Stimulated activated CD8-positive, alpha-beta memory T cell treated with anti-CD3 and anti-CD28 coated beads, Interleukin-7, amount 100 ng/mL, for 48 hours (primary cell): ENCODE measurements around the gene EREG.

Experiments used
- DNase-seq, 2 donors: peaks; one replicate each; pipeline ENCODE4 v3.0.0-alpha.2; 2020; ENCODE audit warnings: low read depth in 1 of 2; ENCODE audit errors: extremely low read depth in 1 of 2

EREG gene, protein sequence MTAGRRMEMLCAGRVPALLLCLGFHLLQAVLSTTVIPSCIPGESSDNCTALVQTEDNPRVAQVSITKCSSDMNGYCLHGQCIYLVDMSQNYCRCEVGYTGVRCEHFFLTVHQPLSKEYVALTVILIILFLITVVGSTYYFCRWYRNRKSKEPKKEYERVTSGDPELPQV

DNA sequence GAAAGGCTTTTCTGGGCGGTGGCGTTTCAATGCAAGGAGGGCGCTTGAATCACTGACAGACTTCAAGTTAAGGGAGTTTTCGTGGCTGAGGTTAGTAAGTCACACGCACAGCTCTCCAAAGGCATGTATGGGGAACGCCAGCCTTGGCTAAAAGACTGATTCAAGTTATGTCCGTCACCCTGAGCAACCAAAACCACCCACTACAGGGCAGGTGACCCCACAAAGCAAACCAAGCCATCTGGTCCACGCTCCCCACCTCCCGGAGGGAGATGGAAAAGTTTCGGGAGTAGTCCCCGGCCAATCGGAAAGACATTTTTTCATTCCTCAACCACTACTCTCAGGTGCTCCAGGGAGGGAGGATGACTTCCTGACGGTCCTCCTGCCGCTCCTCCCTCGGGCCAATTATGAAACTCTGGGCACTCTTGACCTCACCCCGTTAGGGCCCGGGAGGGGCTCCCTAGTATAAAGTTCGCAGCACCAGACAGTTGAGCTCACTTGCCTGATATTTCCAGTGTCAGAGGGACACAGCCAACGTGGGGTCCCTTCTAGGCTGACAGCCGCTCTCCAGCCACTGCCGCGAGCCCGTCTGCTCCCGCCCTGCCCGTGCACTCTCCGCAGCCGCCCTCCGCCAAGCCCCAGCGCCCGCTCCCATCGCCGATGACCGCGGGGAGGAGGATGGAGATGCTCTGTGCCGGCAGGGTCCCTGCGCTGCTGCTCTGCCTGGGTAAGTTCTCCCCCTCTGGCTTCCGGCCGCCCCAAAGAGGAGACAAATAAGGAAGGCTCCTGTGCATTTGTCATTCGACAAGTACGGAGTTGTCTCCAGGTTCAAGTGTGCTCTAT is at the start of gene EREG:
EREG (plus strand) TSS at position 494 of the 840 bp plus-strand sequence; CDS start at position 658, 164 bp downstream.
- no peak for DNase-seq

DNA sequence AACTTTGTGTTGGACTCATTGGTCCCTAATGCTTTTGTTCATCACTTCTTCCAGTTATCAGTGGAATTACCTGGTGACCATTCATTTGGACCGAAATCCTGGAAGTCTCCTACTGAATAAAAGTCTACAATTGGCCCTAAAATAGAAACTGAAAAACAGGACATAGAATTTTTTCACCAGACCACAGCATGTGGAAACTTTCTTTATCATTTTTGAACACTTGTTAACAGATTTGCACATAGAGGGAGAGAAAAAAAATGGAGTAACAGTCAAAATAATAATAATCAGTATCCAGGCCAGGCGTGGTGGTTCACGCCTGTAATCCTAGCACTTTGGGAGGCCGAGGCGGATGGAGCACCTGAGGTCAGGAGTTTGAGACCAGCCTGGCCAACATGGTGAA is 49.6 kb upstream of the EREG start:
- DNase-seq: no peak

DNA sequence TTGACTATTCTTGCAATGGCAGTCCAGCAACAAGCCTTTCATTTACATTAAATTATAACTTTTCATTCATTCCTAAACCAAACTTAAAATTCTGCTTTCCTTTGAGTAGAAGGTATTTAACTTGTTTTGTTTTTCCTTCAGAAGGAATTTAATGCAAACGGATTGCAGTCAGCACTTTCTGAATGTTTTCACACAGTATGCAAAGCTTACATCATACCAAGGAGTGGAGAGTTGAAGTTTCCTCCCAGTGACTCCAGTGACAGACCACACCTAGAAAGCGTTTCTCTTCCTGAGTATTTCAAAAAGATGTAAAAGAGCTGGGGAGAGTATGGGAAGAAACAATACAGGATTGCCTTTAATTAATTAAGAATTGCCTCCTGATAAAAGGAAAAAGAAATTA is 48.5 kb upstream of the EREG start:
- DNase-seq: no peak

DNA sequence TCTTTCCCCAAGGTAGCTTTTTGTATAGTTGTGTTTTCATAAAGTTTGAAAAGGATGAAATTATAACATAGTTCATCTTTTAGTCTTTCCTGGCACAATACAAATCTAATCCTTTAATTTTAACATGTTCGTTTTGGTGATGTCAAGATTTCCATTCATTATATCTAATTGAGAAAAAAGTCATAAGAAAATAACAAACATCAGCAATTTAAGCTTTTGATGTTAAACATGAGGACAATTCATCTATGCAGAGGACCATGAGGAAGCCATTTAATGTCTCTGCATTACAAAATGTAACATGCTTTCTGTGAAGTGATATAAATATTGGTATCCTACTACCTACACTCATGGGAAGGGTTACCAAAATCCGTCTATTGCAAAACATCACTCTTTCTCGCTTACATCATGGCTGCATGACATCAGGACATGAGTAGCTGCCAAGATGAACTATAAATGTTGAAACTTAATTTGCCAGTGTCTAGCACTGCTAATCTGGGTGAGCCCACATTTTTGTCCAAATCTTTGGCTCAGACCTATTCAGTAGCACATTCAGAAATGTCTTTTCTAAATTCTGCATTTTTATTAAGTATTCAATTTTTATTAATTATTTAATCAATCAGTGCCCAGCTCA is 47.2 kb upstream of the EREG start:
- DNase-seq: no peak

DNA sequence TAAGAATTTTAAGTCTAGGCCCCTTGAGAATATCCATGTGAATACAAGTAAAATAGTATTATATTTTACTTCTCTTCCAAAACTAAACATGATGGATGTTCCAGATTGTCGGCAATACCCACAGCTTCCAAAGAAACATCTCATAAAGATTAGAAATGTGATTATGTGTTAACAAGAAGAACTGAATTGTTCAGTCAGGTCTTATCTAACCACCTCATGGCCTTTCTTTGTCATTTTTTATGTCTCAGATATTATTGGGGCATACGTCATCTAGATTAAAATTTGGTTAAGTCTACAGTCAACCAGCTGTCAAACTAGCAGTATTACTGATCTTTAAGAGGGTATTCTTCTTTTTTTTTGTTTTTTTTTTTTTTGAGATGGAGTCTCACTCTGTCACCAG is 46.7 kb upstream of the EREG start:
- DNase-seq: no peak

DNA sequence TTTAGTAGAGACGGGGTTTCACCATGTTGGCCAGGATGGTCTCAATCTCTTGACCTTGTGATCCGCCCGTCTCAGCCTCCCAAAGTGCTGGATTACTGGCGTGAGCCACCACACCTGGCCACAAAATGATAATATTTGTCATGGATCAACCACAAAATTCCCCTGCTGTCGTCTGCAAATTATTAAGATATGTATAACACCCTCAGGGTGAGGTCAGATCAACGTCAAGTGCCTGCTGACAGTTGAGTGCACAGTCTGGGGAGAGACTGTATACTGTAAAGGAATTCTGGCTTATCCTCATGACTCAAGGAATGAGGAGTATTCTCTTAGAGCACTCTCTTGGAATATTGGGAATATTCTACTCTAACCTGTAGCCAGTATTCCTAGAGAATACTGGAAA is 45.5 kb upstream of the EREG start:
- DNase-seq: no peak

DNA sequence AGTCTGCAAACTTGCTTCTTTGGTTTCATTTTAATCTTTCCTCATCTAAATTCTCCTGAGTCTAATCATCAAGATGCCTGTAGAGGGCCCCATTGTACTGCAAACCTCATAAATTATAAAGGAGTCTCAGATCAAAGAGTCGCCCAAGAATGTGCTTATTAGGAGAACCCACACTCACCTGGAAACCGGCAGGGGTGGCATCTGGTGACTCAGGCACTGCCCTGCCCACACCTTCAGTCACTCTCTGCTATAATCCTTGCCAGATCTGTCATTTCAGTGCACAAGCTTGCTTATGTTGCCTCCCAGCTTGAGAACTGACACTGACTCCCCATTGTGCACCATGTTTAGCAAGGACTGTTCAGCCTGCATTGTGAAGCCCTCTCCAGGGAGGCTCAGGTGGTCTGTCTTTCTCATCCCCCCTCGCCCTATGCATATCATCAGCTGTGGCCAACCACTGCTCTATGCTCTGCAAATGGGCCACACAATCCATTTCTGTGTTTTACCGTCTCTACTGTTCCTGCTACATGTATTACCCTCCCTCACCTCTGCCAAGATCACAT is 44.3 kb upstream of the EREG start:
- DNase-seq: no peak

DNA sequence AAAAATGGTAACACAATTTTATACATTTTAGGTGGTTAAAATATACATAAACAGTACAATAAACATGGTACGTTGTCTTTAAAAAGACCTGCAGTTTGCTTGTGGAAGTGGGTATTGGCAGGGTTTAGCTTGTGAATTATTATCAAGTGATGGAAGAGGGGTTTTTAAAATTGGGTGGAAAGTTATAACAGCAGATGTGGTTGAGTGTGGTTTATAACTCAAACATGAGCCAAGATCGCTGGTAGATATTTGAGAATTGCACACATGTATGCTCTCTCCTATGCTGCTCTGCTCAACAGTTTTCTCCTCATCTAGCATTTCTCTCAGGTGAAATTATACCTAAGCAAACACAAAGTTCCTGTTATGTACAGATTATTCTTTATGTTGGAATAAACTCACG is 42.6 kb upstream of the EREG start:
- no peak for DNase-seq

DNA sequence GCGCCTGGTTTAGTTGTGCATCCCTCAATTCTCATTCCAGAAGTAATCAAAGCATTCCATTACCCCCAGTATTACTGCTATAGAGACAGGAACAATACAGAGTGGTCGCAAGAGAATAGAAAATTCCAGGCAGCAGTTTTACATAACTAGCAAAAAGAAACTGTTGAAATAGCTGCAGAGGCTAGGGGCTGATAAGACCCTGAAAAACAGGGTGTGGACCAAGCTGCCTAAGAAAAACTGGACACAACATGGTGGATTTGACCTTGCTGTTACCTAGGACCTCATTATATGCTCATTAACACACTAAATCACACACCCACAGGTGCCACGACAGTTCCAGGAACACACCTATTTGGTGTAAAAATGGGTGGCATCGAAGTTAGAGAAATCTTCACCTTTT is 41.3 kb upstream of the EREG start:
- DNase-seq: no peak

DNA sequence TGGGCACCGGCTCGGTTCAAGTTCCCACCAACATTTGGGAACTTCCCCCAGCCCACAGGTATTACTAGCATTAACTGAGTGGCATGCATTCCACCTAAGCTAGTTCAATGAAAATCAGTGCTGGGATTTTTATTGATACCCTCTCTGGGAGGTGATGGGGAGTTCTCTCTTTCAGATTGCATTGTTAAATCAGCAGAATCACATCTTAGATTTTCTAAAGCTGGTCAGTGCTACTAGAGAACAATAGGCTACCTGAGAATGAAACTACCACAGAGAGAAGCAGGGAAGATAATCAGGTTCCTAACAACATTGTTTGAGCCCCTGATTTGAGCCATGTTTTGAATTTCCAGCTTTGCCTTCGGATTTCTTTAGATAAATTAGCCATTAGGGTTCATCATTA is 40.7 kb upstream of the EREG start:
- no peak for DNase-seq

DNA sequence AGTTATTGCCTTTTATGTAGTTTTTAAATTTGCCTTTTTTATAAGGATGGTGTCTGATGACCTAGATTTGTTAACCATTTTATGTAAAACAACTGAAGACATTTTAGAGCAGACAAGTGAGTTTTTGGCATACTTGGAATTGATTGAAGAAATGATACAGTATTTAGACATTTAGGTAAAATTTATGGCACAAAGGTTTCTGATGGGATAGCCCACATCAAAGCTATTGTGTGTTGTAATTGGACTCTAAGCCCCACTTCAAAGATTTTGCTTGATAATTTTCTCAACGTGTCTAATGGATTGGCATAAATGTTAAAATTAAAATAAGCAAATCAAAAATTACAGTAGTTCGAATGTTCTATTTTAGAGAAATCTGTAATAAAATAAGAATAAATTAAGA is 39.1 kb upstream of the EREG start:
- no peak for DNase-seq

DNA sequence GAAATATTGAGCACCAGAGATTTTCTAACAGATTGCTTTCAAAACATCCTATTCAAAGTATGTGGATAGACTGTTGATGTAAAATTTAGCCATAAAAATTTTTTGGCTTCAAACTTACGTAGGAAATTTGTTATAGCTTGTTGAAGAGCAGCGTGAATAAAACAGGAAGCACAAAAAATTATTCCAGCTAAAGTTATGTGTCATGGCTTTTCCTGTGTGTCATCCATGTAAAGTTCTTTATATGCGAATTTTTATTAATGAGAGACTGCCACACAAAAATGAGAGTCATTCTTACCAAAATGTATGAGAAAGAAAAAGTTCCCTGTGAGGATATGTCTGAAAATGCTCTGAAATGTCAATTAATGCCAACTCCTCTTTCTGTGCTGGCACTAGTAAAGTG is 37.2 kb upstream of the EREG start:
- no peak for DNase-seq

DNA sequence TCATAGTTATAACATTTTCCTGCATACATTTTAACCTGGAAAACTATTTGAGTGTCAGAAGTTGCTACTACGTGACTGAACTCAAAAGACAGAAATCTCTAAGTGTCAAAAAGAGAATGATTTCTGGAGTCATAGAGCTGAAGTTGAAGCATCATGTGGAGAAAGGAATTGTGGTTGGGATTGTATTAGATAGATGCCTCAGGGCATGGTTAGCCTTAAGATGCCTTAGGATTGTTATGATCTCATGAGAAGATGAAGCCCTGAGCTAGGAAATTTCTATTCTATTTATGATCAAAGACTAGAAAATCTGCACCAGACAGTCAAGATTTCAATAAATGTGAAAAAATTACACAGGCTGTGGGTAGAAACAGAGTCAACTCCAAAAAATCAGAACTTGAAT is 36.4 kb upstream of the EREG start:
- no peak for DNase-seq

DNA sequence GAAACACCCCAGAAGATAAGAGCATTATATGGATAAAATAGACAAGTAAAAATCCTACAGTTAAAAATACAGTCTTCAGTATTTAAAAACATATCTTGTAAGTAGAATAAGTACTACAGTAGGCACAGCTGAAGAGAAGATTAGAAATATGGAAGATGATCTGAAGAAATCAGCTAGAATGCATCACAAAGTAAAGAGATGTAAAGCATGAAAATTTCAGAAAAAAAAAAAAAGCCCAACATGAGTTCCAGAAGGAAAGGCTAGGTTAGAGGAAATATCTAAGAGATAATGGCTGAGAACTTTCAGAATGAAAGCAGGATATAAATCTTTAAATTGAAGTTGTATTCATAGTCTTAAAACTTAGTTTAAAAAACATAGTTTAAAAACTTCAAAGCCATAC is 35.6 kb upstream of the EREG start:
- DNase-seq: no peak

DNA sequence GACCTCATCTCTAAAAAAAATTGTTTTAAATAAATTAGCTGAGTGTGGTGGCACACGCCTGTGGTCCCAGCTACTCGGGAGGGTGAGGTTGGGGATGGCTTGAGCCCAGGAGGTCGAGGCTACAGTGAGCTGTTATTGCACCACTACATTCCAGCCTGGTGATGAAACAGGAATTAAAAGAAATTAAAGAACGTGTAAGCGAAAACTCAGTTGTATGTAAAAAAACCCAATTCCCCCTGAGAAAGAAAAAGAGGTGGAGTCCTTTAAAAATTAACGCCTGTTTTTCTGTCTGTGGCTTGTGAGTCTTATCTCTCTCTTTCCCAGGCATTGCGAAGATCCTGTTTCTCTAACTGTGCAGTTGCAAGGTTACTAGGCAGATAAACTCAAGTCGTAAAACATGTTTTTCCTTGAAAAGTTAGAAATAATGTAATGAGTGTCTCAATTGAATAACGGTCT is 34.6 kb upstream of the EREG start:
- no peak for DNase-seq

DNA sequence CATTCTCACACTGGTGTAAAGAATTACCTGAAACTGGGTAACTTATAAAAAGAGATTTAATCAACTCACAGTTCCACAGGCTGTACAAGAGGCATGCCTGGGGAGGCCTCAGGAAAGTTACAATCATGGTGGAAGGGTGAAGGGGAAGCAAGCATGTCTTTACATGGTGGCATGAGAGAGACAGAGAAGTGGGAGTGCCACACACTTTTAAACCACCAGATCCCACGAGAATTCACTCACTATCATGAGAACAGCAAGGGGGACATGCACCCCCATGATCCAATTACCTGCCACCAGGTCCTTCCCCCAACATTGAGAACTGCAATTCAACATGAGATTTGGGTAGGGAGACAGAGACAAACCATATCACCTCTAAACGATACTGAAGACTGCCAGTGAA is 33.7 kb upstream of the EREG start:
- no peak for DNase-seq

DNA sequence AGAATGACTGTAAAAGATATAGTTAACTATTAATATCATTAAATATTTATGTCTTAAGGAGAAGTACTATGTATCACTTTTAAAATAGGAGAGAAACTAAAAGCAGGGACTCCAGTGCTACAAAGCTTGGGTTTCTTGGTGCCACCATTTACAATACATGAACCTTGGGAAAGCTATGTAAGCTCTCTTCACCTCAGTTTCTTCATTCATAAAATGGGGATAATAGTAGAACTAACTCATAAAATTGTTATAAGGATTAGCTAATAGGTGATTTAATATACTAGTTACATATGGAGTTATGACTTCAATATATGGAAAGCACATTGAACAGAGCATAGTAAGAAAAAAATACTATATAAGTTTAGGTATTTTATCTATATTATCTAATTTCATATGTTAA is 33.0 kb upstream of the EREG start:
- no peak for DNase-seq

DNA sequence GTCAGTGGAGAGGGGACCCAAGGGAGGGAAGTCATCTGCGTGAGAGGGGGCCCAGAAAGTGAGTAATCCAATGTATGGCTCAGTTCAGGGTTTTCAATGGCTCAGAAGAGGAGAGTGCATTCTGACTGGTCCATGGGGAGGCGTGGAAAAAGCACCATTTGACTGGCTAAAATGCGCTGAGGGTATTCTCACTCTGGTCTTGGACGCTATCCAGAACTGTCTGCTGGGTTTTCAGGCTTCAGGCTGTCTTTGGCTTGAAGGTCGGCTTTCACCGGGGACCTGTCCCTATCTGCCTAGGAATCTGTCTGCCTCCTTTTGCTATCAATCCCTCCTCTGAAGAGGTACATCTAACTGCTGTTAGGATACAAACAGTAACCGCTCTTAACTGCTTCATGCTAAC is 30.3 kb upstream of the EREG start:
- no peak for DNase-seq

DNA sequence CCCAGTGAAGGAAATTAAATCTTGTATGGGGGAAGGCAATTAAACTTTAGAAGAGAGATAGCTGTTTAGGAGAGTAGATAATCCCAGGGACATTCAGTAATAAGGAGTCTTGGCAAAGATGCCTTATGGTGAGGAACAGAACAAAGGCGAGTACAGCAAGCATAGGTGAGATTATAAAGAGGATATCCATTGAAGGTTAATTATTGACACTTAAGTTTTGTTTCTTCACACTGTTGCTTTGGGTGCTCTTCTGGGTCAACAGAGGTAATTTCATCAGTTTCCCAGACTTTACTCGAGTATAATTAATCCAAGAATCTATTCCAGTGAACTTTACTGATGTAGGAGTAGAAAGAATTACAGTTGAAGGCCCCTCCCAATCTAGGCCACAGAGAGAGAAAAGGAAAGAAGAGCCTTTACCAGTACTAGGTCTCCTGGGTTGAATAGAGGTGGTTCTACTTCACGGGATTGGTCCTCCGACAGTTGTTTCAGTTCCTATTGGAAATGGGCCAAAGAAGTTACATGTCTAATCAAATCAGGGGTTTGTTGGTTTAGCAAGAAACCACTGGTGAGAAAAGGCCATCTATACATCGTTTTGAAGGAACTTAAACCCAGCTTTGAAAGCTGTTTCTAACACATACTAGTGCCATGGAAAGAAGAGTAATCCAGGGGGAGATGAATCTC is 29.5 kb upstream of the EREG start:
- no peak for DNase-seq

DNA sequence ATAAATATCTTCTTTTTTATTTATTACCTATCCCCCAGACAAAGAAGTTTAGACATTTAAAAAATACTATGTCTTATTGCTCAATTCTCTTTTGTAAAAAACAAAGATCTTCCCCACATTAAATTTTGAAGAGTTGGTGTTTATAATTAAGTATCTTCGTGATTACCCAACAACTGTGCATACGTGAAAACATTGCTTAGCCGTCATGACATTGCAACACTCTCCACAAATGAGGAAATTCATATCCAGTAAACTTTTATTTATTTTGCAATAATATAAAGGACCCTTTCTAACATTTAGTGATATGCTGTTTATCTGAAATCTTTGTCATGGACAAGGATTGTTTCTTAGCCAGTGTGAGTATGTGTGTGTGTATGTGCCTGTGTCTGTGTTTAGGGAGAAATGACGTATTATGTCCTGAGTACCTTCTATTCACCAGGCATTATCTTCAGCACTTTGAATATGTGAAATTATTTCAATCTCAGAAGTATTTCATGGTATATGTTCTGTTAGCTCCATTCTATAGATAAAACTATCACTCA is 26.1 kb upstream of the EREG start:
- DNase-seq: no peak

DNA sequence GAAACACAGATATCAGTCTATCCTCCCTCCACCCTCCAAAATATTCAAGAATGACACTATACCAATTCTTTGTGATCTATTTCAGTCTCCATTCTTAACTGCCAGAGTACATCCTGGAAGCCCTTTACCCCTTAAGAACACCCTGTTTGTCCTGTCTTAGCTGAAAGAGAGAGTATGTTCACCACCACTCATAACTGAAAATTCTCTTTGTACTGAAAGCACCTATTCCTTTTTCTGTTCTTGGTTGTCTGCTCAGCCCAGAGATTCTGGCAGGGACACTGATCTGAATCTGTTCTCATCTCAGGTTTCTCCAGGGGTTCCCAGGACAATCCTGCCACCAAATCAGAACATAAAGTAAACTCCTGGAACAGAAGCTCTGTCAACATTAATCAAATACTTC is 25.4 kb upstream of the EREG start:
- DNase-seq: no peak
